ENCODE results near the gene ATP2B1. TPM values are rescaled to one million over a fixed set of nuclear protein-coding genes. Genes with fewer than 3 reads are reported as not detected.

Gene ATP2B1
- total RNA-seq, 2 experiments from 2014 or later: 25.3 to 26.5 TPM

DNA sequence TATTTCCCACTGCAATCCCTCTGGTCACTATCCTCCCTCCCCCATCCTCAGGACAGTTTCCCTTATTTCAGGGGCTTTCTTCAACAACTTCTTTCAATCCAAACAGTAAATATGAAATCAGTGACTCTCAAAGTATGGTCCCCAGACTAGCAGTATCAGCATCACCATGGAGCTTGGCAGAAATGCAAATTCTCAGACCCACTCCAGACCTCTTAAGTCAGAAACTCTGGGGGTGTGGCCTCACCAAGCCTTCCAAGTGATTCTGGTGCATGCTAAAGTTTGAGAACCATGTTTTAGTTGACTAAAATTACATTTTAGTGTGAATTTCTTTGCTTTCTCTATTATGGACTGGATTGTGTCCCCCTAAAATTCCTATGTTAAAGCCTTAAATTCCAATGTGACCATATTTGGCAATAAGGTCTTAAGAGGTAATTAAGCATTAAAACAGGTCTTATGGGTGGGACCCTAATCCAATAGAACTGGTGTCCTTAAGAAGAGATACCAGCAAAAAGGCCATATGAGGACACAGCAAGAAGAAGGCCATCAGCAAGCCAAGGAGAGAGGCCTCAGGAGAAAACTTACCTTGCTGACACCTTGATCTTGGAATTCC lies 23.2 kb downstream of the ATP2B1 start:
- Mint-ChIP-seq H3K4me1 (ENCODE audit: low read depth) (no peaks in the 10 kb centered on the region), H3K27me3 (ENCODE audit: low read depth) (no peaks in the 10 kb centered on the region), H3K4me3 (no peak overlapping the region), H3K27ac (no peak overlapping the region), H3K36me3 (ENCODE audit: low read depth) (peaks cover 33% of the 10 kb centered on the region), H3K9me3 (ENCODE audit: insufficient read depth) (peaks cover 27% of the 10 kb centered on the region)
- DNase-seq (no peak), ATAC-seq (no peak)
- POLR2A ChIA-PET: no interaction called here
- CTCF ChIA-PET: no interaction called here

DNA sequence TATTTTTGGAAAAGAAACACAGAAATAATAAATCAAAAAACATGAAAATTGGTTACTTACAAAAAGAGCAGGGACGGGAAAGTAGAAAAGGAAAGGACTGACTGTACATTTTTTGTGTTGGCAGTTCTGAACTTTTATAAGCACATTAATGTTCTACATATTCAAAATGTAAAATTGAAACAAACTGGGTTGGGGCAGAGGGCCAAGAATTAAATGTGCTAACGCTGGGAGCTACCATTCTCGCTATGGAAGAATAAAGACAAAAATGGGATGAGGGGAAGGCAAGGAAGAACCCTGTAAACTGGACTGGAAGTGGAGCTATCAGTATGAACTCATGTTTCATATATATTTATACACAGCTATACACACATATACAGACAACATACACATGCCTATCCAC lies 24.5 kb downstream of the ATP2B1 start:
- Mint-ChIP-seq H3K4me3 (no peak overlapping the region), H3K27me3 (ENCODE audit: low read depth) (no peaks in the 10 kb centered on the region), H3K27ac (no peak overlapping the region), H3K36me3 (ENCODE audit: low read depth) (peaks cover 43% of the 10 kb centered on the region), H3K4me1 (ENCODE audit: low read depth) (no peaks in the 10 kb centered on the region), H3K9me3 (ENCODE audit: insufficient read depth) (peaks cover 33% of the 10 kb centered on the region)
- no peak for DNase-seq
- POLR2A ChIA-PET: no interaction called here
- ATAC-seq: no peak
- CTCF ChIA-PET: no interaction called here

DNA sequence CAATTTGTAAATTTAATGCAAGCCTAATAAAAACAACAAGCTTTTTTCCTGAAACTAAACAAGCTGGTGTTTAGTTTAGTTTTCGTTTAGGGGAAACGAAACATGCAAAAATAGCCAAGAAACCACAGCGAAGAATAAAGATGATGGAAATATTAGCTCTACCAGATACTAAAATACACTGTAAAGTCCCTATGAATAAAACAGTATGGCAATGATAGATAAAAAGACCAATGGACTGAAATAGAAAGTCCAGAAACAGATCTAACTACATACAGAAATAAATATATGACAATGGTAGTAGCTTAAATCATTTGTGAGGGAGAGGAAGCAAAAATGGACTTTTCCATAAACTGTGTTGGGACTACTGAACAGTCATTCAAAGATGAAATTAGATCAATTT lies 26.4 kb downstream of the ATP2B1 start:
- Mint-ChIP-seq H3K9me3 (ENCODE audit: insufficient read depth) (peaks cover 33% of the 10 kb centered on the region), H3K4me3 (no peak overlapping the region), H3K27me3 (ENCODE audit: low read depth) (no peaks in the 10 kb centered on the region), H3K4me1 (ENCODE audit: low read depth) (peaks cover 4% of the 10 kb centered on the region), H3K27ac (no peak overlapping the region), H3K36me3 (ENCODE audit: low read depth) (peaks cover 45% of the 10 kb centered on the region)
- DNase-seq: no peak
- ChIA-PET POLR2A (no interaction called here), CTCF (no interaction called here)
- ATAC-seq: no peak

DNA sequence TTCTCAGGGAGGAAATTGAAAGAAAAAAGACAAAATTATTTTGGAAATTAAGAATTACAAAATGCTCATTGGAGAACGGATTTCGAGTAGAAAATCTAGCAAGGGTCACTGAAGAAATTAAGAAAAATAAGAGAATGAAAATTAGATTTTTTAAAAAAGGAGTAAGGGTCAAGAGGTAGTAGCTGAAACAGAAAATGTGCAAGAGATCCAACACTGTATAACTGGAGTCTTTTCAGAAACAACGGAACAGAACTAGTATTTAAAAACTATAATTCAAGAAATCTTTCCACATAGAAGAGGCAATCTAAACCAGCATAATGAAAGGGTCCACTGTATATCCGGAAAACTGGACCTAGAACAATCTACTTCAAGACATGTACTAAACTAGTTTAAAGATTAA lies 28.2 kb downstream of the ATP2B1 start:
- H3K36me3 Mint-ChIP-seq (ENCODE audit: low read depth): peaks cover 43% of the 10 kb centered on the region
- DNase-seq (no peak), ATAC-seq (no peak)
- CTCF ChIA-PET: interaction anchor here (1.3 kb wide), 1 partner anchor 9 kb away, joined by 3 read pairs; no protein-coding TSS in a partner anchor
- POLR2A ChIA-PET: no interaction called here
- H3K4me1 Mint-ChIP-seq (ENCODE audit: low read depth): peaks cover 4% of the 10 kb centered on the region
- peaks cover 33% of the 10 kb centered on the region for H3K9me3 Mint-ChIP-seq (ENCODE audit: insufficient read depth)
- H3K4me3 Mint-ChIP-seq: no peak overlapping the region
- no peaks in the 10 kb centered on the region for H3K27me3 Mint-ChIP-seq (ENCODE audit: low read depth)
- no peak overlapping the region for H3K27ac Mint-ChIP-seq

DNA sequence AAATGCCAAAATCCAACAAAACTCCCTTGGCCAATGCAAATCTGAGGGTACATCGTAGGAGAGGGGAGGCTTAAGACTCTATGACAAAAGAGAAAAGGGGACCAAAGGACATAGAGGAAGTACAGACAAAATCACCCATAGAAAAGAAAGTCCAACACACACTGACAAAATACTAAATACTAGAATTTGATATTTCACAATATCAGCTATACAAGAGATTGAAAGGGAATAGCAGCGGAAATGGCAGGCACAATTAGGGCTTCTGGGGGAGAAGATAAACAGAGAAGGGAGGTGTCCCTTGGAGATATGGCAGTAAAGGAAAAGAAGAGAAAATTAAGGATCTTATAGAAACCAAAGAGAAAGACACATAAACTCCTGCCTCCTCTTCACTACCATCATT lies 29.0 kb downstream of the ATP2B1 start:
- ChIA-PET CTCF (interaction anchor here (1.5 kb wide), 1 partner anchor 11 kb away, joined by 5 read pairs; no protein-coding TSS in a partner anchor), POLR2A (no interaction called here)
- peaks cover 4% of the 10 kb centered on the region for H3K4me1 Mint-ChIP-seq (ENCODE audit: low read depth)
- H3K4me3 Mint-ChIP-seq: no peak overlapping the region
- DNase-seq (no peak), ATAC-seq (no peak)
- no peaks in the 10 kb centered on the region for H3K27me3 Mint-ChIP-seq (ENCODE audit: low read depth)
- peaks cover 33% of the 10 kb centered on the region for H3K9me3 Mint-ChIP-seq (ENCODE audit: insufficient read depth)
- H3K27ac Mint-ChIP-seq: no peak overlapping the region
- peaks cover 40% of the 10 kb centered on the region for H3K36me3 Mint-ChIP-seq (ENCODE audit: low read depth)

DNA sequence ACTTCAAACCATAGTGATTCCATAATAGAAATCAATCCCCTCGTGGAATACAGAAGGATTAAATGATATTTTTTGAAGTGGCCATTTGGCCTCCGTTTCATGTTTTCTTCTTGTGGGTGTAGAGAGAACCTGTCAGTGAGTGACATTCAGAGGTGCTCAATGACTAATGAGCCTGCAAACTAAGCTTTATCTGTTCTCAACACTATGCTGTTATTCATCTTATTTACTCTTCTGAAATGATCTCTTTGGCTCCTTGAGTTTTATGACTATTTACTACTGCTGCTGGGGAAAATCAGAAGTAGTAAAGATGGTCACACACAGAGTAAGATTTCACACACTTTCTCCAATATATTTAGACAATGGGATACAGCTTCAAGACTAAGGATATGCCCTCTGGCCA lies 30.4 kb downstream of the ATP2B1 start:
- POLR2A ChIA-PET: no interaction called here
- Mint-ChIP-seq H3K27me3 (ENCODE audit: low read depth) (no peaks in the 10 kb centered on the region), H3K36me3 (ENCODE audit: low read depth) (peaks cover 35% of the 10 kb centered on the region), H3K9me3 (ENCODE audit: insufficient read depth) (peaks cover 29% of the 10 kb centered on the region), H3K4me1 (ENCODE audit: low read depth) (peaks cover 4% of the 10 kb centered on the region), H3K27ac (no peak overlapping the region), H3K4me3 (no peak overlapping the region)
- ATAC-seq (no peak), DNase-seq (no peak)
- CTCF ChIA-PET: interaction anchor here (1.5 kb wide), 1 partner anchor 10 kb away, joined by 5 read pairs; no protein-coding TSS in a partner anchor

DNA sequence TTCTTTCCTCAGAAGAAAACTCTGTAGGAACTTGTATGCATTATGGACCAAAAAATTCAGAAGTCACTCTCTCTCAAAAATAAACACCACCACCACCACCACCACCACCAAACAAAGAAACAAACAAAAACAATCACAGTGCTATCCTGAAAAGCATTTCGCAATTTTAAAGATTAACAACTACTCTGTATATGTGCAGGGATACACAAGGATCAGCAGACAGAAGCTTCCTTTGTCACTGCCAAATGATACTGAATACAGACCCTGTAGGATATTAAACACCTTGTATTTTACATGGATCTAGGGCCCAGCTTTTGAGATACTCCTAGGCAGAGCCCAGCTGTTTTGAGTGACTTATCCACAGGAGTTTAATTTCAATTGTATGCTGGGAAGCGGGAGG lies 31.7 kb downstream of the ATP2B1 start:
- ChIA-PET POLR2A (no interaction called here), CTCF (no interaction called here)
- H3K36me3 Mint-ChIP-seq (ENCODE audit: low read depth): peaks cover 23% of the 10 kb centered on the region
- no peak overlapping the region for H3K4me3 Mint-ChIP-seq
- H3K9me3 Mint-ChIP-seq (ENCODE audit: insufficient read depth): peaks cover 17% of the 10 kb centered on the region
- H3K27me3 Mint-ChIP-seq (ENCODE audit: low read depth): no peaks in the 10 kb centered on the region
- no peak overlapping the region for H3K27ac Mint-ChIP-seq
- DNase-seq: no peak
- H3K4me1 Mint-ChIP-seq (ENCODE audit: low read depth): peaks cover 4% of the 10 kb centered on the region
- ATAC-seq: no peak

DNA sequence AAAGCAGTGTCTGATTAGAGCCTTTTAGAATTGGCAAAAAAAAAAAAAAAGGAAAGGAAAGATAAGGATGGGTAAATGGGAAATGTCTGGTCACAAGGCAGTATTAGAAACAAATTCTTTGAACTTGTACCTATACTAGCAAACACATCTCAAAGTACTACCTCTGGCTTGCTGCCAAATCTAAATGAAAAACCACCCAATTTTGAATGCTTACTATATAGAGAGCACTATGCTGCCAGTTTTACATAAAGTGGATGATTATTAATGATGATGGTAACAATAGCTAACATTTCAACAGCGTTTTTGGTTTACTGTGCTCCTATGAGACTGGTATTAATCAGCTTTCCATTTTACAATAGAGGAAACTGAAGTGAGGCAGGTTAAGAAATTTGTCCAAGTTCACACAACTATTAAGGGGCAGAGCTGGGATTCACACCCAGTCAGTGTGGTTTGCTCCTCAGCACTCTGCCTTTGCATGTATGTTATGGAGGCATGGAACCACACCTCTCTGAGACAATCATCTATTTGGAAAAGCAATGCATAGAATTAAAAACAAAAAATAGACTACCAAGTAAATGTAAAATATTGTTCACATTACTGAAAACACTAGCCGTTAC lies 34.2 kb downstream of the ATP2B1 start:
- Mint-ChIP-seq H3K4me1 (ENCODE audit: low read depth) (peaks cover 7% of the 10 kb centered on the region), H3K27ac (no peak overlapping the region), H3K4me3 (no peak overlapping the region), H3K9me3 (ENCODE audit: insufficient read depth) (no peaks in the 10 kb centered on the region), H3K27me3 (ENCODE audit: low read depth) (no peaks in the 10 kb centered on the region), H3K36me3 (ENCODE audit: low read depth) (peaks cover 9% of the 10 kb centered on the region)
- CTCF ChIA-PET: interaction anchor here (0.7 to 2.4 kb wide), 2 partner anchors 10 to 212 kb away, joined by 3 to 8 read pairs; no protein-coding TSS in a partner anchor
- POLR2A ChIA-PET: no interaction called here
- ATAC-seq (no peak), DNase-seq (no peak)

DNA sequence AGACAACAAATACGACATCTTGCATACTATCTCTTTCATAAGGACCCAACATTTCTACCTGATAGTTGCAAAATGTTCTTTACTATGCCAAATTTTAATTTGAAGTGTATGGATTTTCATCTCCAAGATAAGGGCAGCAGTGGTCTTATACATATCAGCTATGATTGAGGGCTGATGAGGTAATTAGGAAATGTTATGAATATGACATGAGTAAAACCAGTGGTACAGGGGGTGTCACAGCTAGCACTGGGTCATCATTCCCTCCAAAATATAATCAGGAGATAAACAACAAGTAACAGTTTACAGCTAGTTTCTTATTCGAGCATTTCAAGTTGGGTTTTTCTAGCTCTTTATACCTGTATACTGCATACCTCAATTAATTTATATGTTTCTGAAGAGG lies 35.0 kb downstream of the ATP2B1 start:
- ChIA-PET POLR2A (no interaction called here), CTCF (interaction anchor here (2.4 kb wide), 1 partner anchor 9 kb away, joined by 8 read pairs; no protein-coding TSS in a partner anchor)
- no peak overlapping the region for H3K4me3 Mint-ChIP-seq
- peaks cover 5% of the 10 kb centered on the region for H3K36me3 Mint-ChIP-seq (ENCODE audit: low read depth)
- no peaks in the 10 kb centered on the region for H3K9me3 Mint-ChIP-seq (ENCODE audit: insufficient read depth)
- ATAC-seq (no peak), DNase-seq (no peak)
- peaks cover 7% of the 10 kb centered on the region for H3K4me1 Mint-ChIP-seq (ENCODE audit: low read depth)
- no peaks in the 10 kb centered on the region for H3K27me3 Mint-ChIP-seq (ENCODE audit: low read depth)
- H3K27ac Mint-ChIP-seq: no peak overlapping the region

DNA sequence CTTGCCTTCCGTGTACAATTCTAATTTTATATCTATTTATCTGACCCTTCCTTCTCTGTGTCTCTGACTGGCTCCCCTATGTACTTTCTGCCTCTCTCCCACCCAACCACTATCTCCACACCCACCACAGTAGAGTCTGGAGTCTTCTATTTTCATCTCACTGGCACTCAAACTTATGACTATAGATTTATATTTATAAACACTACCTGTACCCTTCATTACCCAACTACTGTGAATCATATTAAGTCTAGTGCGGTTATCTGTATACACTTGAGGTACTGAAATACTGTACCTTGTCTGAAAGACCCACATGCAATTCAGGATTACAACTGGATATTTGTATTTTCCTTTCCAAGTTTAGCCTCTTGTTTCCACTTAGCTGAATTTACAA lies 36.1 kb downstream of the ATP2B1 start:
- Mint-ChIP-seq H3K27me3 (ENCODE audit: low read depth) (no peaks in the 10 kb centered on the region), H3K9me3 (ENCODE audit: insufficient read depth) (no peaks in the 10 kb centered on the region), H3K4me1 (ENCODE audit: low read depth) (peaks cover 4% of the 10 kb centered on the region), H3K36me3 (ENCODE audit: low read depth) (peaks cover 5% of the 10 kb centered on the region), H3K4me3 (no peak overlapping the region), H3K27ac (no peak overlapping the region)
- DNase-seq: no peak
- no peak for ATAC-seq
- ChIA-PET POLR2A (no interaction called here), CTCF (no interaction called here)

DNA sequence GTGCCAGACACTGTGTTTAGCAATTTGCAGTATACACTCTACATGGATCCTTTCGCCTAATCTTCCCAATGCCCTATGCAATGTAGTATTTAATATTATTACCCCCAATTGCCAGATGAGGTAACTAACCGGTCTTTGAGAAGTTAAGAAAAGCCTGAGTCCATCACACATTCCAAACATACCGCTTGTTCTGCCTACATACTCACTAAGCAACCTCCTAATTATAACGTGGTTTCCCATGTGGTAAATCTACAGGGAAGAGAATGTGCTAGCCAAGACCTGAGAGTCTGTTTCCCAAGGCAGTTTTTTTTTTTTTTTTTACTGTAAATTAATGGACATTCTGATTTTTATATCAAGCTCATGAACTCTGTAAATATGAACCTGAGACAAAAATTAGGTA lies 37.2 kb downstream of the ATP2B1 start:
- Mint-ChIP-seq H3K4me3 (no peak overlapping the region), H3K4me1 (ENCODE audit: low read depth) (peaks cover 4% of the 10 kb centered on the region), H3K27ac (no peak overlapping the region), H3K9me3 (ENCODE audit: insufficient read depth) (no peaks in the 10 kb centered on the region), H3K36me3 (ENCODE audit: low read depth) (peaks cover 12% of the 10 kb centered on the region), H3K27me3 (ENCODE audit: low read depth) (no peaks in the 10 kb centered on the region)
- ATAC-seq (no peak), DNase-seq (no peak)
- ChIA-PET POLR2A (no interaction called here), CTCF (interaction anchor here (0.6 kb wide), 1 partner anchor 25 kb away, joined by 3 read pairs; no protein-coding TSS in a partner anchor)

DNA sequence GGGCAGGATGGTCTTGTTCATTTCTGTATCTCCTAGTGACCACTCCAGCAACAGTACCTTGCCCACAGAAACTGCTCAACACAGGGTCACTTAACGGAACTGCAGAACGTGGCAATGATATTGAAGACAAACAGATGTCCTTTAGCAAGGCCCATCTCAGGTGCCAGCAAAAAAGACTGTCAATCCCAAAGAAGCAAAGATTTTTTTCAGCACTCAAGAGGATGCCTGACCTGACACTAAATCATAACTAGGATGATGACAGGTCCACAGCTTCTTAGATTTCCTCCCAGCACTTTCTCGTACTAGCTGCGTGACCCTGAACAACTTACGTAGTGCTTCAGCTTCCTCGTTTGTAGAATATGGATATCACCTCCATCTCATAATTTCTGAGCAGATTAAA lies 39.4 kb downstream of the ATP2B1 start:
- Mint-ChIP-seq H3K27me3 (ENCODE audit: low read depth) (no peaks in the 10 kb centered on the region), H3K4me1 (ENCODE audit: low read depth) (peaks cover 9% of the 10 kb centered on the region), H3K9me3 (ENCODE audit: insufficient read depth) (no peaks in the 10 kb centered on the region), H3K4me3 (no peak overlapping the region), H3K27ac (no peak overlapping the region), H3K36me3 (ENCODE audit: low read depth) (peaks cover 12% of the 10 kb centered on the region)
- no peak for ATAC-seq
- POLR2A ChIA-PET: interaction anchor here (0.6 kb wide), 1 partner anchor 11 kb away, joined by 5 read pairs; no protein-coding TSS in a partner anchor
- CTCF ChIA-PET: interaction anchor here (0.9 to 1.8 kb wide), 2 partner anchors 10 to 126 kb away, joined by 5 read pairs; no protein-coding TSS in a partner anchor
- DNase-seq: no peak

Data from activated CD8-positive, alpha-beta T cell treated with anti-CD3 and anti-CD28 coated beads, Interleukin-2, amount 10 ng/mL, durations not matched to agents 7 days and 5 days (primary cell).